Vagina (tissue), 2 donors: ENCODE data around the gene HSD17B2.

Experiments used
- POLR2A ChIP-seq, 2 donors: fragments of 450-650 bp; IDR thresholded peaks; one replicate each; pipeline ENCODE4 v1.6.1; 2017; ENCODE audit warnings: antibody characterized with exemption in 2 of 2, mild to moderate bottlenecking in 2 of 2, moderate library complexity in 2 of 2
- POLR2AphosphoS5 ChIP-seq, 2 donors: sonication (generic); formaldehyde crosslinking; IDR thresholded peaks; one replicate each; pipeline ENCODE4 v1.9.0; 2017; ENCODE audit warnings: antibody characterized with exemption in 2 of 2, mild to moderate bottlenecking in 2 of 2, low read depth in 1 of 2; ENCODE audit not compliant: insufficient read depth in 1 of 2
- TF ChIP-seq, protein P1 (sequence below), 3 experiments: fragments of 450-650 bp in 2 of 3; fragments of 200-600 bp in 1 of 3; sonication (generic) in 1 of 3; IDR thresholded peaks; one replicate each; pipeline ENCODE4 v1.5.1; 2017 to 2019; ENCODE audit warnings: antibody characterized with exemption in 3 of 3, mild to moderate bottlenecking in 2 of 3, moderate library complexity in 2 of 3

DNA sequence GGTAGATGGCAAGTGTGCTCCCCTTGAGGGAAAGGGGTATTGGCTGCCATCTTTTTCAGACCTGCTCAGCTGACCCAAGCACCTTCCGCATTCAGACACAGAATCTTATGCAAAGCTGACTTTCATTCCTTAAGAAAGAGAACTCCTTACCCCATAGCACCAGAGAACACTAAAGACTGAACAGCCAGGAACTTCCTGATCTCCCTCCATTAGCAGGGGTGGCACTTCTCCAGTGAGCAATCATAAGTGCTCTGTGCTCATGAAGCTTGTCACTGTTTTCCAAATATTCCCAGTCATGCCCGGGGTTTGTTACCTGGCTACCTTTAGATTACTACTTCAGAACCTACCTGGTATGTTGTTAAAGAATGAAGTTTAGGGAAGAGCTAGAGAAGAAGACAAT lies 11.9 kb downstream of the HSD17B2 start:
- TF ChIP-seq, protein P1, sequence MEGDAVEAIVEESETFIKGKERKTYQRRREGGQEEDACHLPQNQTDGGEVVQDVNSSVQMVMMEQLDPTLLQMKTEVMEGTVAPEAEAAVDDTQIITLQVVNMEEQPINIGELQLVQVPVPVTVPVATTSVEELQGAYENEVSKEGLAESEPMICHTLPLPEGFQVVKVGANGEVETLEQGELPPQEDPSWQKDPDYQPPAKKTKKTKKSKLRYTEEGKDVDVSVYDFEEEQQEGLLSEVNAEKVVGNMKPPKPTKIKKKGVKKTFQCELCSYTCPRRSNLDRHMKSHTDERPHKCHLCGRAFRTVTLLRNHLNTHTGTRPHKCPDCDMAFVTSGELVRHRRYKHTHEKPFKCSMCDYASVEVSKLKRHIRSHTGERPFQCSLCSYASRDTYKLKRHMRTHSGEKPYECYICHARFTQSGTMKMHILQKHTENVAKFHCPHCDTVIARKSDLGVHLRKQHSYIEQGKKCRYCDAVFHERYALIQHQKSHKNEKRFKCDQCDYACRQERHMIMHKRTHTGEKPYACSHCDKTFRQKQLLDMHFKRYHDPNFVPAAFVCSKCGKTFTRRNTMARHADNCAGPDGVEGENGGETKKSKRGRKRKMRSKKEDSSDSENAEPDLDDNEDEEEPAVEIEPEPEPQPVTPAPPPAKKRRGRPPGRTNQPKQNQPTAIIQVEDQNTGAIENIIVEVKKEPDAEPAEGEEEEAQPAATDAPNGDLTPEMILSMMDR (IDR thresholded peaks at IDR 0.05), result no peak
- TF ChIP-seq POLR2A (IDR thresholded peaks at IDR 0.05), result no peak
- TF ChIP-seq POLR2AphosphoS5 (IDR thresholded peaks at IDR 0.05; ENCODE audit: insufficient read depth in 1 of 2, low read depth in 1 of 2), result no peak
